Stimulated activated naive CD8-positive, alpha-beta T cell treated with anti-CD3 and anti-CD28 coated beads, Interleukin-15, Interleukin-2, amounts not matched to agents 100 ng/mL and 50 ng/mL, for 24 hours (primary cell): ENCODE results near the gene GPNMB.

ENCODE experiments used
- H3K27ac Mint-ChIP-seq: one replicate; pipeline ENCODE4 v1.8.0; 2021; ENCODE audit warnings: mild to moderate bottlenecking, mixed read lengths
- H3K27me3 Mint-ChIP-seq: one replicate; pipeline ENCODE4 v1.8.0; 2021; ENCODE audit warnings: mixed read lengths
- H3K36me3 Mint-ChIP-seq: one replicate; pipeline ENCODE4 v1.8.0; 2021; ENCODE audit warnings: low read depth, mixed read lengths
- H3K4me1 Mint-ChIP-seq: one replicate; pipeline ENCODE4 v1.8.0; 2021; ENCODE audit warnings: low read depth, mixed read lengths
- H3K4me3 Mint-ChIP-seq: one replicate; pipeline ENCODE4 v1.8.0; 2021; ENCODE audit warnings: mild to moderate bottlenecking, mixed read lengths
- H3K9me3 Mint-ChIP-seq: one replicate; pipeline ENCODE4 v1.8.0; 2021; ENCODE audit warnings: mixed read lengths

The GPNMB gene

DNA sequence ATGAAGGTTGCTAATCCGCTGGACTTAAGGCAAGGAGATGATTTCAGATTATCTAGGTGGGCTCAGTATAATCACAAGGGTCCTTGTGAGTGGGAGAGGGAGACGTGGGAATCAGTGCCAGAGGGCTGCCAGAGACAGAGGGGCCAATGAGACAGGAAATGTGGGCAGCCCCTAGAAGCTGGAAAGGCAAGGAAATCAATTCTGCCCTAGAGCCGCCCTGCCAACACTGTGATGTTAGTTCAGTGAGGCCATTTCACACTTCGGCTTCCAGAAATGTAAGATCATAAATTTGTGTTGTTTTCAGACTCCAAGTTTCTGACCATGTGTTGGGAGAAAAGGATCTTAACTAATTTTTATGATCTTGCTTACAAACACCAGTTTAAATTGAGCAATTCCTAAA lies 3.6 kb upstream of the GPNMB start:
- no peaks in the 10 kb centered on the region for H3K36me3 Mint-ChIP-seq
- H3K4me1 Mint-ChIP-seq = peaks cover 1% of the 10 kb centered on the region
- no peak overlapping the region for H3K4me3 Mint-ChIP-seq
- peaks cover 43% of the 10 kb centered on the region for H3K27me3 Mint-ChIP-seq
- H3K9me3 Mint-ChIP-seq = no peaks in the 10 kb centered on the region
- no peak overlapping the region for H3K27ac Mint-ChIP-seq

DNA sequence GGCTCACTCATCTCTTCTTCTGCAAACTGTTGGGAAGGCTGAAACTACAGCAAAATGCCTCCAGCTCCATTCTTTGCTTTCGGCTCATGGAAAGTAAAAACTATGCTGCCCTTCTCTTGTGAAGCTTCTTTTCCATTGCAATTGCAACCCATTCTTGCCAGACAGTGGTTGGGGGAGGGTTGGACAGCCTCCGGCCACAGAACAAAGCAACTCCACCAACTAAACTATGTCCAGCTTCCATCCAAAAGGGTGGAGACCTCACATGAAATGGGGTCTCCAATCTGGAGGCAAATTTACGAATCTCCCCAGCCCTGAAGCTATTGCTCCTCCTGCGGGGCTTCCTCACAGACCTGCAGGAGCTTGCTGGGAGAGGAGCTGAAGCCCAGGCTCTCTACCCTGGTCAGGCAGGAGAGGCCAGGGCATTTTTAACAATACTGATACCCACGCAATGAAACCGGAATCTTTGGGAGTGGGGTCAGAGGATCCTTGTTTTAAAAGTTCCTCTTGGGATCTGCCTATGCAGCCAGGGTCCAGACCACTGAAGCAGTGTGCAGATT lies 549 bp downstream of the GPNMB start:
- no peak overlapping the region for H3K4me3 Mint-ChIP-seq
- H3K9me3 Mint-ChIP-seq = peaks cover 11% of the 10 kb centered on the region
- peaks cover 77% of the 10 kb centered on the region for H3K27me3 Mint-ChIP-seq
- H3K4me1 Mint-ChIP-seq = peaks cover 4% of the 10 kb centered on the region
- H3K36me3 Mint-ChIP-seq = no peaks in the 10 kb centered on the region
- H3K27ac Mint-ChIP-seq = no peak overlapping the region

DNA sequence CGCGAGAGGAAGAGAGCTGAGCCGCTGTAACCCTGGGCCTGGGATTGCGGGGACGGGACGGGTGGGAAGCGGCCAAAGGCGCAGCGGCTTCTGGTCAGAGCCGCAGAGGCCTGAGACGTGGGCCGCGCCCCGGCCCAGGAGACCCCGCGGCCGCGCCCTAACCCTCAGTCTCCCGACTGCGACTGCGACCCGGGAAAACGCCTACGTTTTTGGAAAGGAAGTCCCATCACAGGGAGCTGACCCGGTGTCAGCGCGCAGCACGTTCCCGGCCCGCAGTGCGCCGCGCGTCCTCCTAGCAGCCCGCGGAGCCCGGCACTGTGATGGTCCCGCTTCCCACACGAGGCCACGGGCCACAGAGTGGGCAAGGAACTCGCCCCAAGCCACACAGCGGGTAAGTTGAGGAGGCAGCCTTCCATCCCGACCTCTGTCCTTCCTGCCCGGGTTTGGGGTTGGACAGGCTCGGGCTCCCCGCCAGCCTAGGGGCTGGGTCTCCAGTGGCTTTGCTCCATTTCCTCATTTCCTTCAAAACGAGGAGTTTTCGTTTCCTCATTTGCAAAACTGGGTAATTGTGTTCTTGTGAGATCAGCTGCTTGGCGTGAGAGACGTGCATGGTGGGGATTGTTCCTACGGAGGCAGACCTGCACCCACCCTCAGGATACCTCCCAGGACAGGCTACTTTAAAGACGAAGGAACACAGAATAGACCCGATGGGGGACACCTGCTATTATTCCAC lies 1.2 kb downstream of the GPNMB start:
- Mint-ChIP-seq H3K4me1 (peaks cover 4% of the 10 kb centered on the region), H3K4me3 (peak overlapping the region; percentile 56), H3K27ac (no peak overlapping the region), H3K36me3 (no peaks in the 10 kb centered on the region), H3K9me3 (peaks cover 17% of the 10 kb centered on the region), H3K27me3 (peaks cover 77% of the 10 kb centered on the region)

DNA sequence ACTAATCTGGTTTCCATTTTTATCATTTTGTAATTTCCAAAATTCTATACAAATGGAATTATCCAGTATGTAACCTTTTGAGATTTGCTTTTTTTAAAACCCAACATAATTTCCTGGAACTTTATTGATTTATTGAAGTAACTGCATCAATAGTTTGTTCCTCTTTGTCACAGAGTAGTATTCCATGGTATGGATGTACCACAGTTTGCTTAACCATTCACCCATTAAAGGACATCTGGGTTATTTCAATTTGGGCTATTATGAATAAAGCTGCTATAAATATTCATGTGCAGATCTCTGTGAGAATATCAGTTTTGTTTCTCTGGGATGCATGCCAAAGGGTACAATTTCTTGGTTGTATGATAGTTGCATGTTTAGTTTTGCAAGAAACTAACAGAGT lies 2.9 kb downstream of the GPNMB start:
- no peak overlapping the region for H3K4me3 Mint-ChIP-seq
- H3K27me3 Mint-ChIP-seq = peaks cover 74% of the 10 kb centered on the region
- H3K4me1 Mint-ChIP-seq = peaks cover 4% of the 10 kb centered on the region

DNA sequence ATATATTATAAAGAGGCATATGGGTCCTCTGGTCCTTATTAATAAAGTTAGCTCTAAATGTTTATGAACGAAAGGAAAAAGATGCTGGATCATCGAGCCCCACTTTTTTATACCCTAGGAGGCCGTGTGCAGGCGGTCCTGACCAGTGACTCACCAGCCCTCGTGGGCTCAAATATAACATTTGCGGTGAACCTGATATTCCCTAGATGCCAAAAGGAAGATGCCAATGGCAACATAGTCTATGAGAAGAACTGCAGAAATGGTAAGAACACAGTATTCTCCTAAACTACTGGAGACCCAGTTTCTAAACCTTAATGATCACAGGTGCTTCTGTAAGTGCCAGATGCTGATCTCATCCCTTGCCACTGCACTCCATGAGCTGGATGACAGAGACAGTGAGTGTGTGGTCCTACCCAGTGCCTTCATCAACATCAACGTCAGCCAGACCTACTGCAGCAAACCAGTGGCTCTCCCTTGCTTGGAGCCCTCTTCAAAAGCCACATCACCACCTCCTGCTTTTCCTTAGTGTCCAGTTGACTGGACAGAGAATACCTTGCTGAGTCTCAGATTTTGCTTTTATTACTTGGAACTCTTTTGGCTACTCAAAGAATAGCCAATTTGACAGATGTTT lies 7.6 kb downstream of the GPNMB start:
- no peaks in the 10 kb centered on the region for H3K36me3 Mint-ChIP-seq
- H3K27me3 Mint-ChIP-seq = peaks cover 73% of the 10 kb centered on the region
- H3K4me3 Mint-ChIP-seq = no peak overlapping the region
- H3K27ac Mint-ChIP-seq = no peak overlapping the region
- H3K9me3 Mint-ChIP-seq = peaks cover 17% of the 10 kb centered on the region
- no peaks in the 10 kb centered on the region for H3K4me1 Mint-ChIP-seq

More for the DNA sequence above, 2.9 kb downstream of the GPNMB start:
- Mint-ChIP-seq H3K9me3 (peaks cover 17% of the 10 kb centered on the region), H3K36me3 (no peaks in the 10 kb centered on the region), H3K27ac (no peak overlapping the region)

DNA sequence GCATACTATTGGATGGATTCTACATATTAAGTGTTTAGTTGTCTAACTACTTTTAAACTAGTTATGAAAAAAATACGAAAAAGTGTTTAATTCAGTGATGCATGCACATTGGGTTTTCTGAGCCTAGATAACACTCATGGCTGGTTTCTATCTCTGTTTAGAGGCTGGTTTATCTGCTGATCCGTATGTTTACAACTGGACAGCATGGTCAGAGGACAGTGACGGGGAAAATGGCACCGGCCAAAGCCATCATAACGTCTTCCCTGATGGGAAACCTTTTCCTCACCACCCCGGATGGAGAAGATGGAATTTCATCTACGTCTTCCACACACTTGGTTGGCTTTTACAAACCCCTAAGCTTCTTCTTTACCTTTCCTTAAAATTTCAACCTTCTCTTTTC lies 10.2 kb downstream of the GPNMB start:
- H3K36me3 Mint-ChIP-seq = no peaks in the 10 kb centered on the region
- H3K27me3 Mint-ChIP-seq = peaks cover 48% of the 10 kb centered on the region
- H3K4me3 Mint-ChIP-seq = no peak overlapping the region
- no peaks in the 10 kb centered on the region for H3K4me1 Mint-ChIP-seq
- no peak overlapping the region for H3K27ac Mint-ChIP-seq
- H3K9me3 Mint-ChIP-seq = peaks cover 10% of the 10 kb centered on the region

DNA sequence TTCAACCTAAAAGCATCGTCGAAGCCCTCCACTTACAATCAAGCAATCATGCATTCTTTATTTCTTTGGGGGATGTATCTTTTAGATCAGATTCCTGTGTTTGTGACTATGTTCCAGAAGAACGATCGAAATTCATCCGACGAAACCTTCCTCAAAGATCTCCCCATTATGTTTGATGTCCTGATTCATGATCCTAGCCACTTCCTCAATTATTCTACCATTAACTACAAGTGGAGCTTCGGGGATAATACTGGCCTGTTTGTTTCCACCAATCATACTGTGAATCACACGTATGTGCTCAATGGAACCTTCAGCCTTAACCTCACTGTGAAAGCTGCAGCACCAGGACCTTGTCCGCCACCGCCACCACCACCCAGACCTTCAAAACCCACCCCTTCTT lies 13.8 kb downstream of the GPNMB start:
- Mint-ChIP-seq H3K27ac (no peak overlapping the region), H3K9me3 (no peaks in the 10 kb centered on the region)

DNA sequence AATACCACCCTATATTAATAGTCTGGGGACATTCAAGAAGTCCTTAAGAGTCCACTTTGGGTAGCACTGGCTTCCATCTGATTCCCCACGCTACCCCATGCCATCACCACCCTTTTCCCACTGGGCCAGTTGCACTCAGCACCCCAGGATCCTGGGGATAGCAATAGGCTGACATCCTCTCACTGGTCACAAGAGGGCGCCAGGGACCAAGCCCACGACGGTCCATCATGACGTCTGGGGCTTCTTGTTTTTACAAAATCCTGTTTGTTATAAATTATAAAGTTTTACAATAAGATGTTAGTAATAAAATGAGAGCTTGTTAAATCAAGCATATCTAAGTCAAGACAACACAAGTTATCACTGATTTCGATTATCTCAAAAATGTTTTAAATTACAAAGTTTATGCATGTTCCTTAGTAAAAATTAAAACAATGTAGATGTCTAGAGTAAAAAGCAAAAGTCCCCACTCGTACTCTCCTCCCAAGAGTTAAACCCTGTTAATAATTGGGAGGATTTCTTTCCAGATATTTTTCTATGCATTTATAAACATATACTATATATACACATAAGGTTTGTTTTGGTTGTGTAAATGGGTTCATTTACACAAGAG lies 15.4 kb downstream of the GPNMB start:
- no peaks in the 10 kb centered on the region for H3K4me1 Mint-ChIP-seq
- no peaks in the 10 kb centered on the region for H3K36me3 Mint-ChIP-seq
- H3K9me3 Mint-ChIP-seq = no peaks in the 10 kb centered on the region
- H3K4me3 Mint-ChIP-seq = no peak overlapping the region
- H3K27ac Mint-ChIP-seq = no peak overlapping the region
- H3K27me3 Mint-ChIP-seq = peaks cover 12% of the 10 kb centered on the region

More for the DNA sequence above, 13.8 kb downstream of the GPNMB start:
- Mint-ChIP-seq H3K4me1 (no peaks in the 10 kb centered on the region), H3K36me3 (no peaks in the 10 kb centered on the region), H3K4me3 (no peak overlapping the region), H3K27me3 (peaks cover 23% of the 10 kb centered on the region)

DNA sequence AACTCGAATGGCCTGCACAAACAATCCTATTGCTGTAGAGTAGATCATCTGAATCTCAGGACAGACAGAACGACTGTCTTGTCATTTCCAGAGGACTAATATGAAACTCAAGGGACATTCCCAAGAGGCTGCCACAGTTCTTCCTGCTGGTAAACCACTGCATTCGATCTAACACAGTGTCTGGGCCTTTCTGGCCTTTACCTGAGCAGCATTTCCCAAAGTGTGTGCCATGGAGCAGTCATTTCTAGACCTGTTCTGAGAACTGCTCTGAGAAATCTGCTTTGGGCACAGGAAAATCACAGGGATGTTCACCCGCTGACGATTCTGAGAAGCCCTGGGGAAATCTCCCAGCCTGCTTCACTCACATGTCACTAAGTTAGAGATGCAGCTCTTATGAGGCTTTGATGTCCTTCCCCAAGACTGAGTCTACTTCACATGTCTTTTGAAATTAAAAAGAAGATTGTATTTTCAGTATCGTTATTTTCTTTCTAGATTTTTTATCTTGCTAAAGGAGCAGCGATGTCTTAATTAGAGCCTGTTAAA lies 18.4 kb downstream of the GPNMB start:
- no peaks in the 10 kb centered on the region for H3K9me3 Mint-ChIP-seq

DNA sequence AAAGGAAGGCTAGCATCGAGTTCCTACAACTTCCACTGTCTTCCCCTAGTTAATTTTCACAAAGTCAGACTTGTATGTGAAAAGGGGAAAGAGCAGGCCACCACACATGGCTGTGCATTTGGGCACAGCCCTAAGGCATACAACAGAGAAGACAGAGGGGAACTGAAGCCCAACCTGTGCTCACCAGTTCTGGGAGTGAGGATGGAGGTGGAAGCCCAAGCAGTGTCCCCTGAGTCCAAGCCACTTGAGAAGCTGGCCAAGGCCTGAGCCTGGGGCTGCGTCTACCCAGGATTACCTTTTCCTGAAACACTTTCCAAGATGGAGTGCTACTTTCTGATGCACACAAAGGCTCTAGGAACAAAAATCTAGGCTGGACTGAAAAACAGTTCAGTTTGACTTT lies 20.3 kb downstream of the GPNMB start:
- H3K9me3 Mint-ChIP-seq = no peaks in the 10 kb centered on the region
- H3K4me1 Mint-ChIP-seq = no peaks in the 10 kb centered on the region
- no peaks in the 10 kb centered on the region for H3K27me3 Mint-ChIP-seq
- no peaks in the 10 kb centered on the region for H3K36me3 Mint-ChIP-seq
- no peak overlapping the region for H3K27ac Mint-ChIP-seq
- no peak overlapping the region for H3K4me3 Mint-ChIP-seq

More for the DNA sequence above, 18.4 kb downstream of the GPNMB start:
- no peaks in the 10 kb centered on the region for H3K27me3 Mint-ChIP-seq
- H3K4me3 Mint-ChIP-seq = no peak overlapping the region
- no peaks in the 10 kb centered on the region for H3K4me1 Mint-ChIP-seq
- H3K36me3 Mint-ChIP-seq = no peaks in the 10 kb centered on the region
- H3K27ac Mint-ChIP-seq = no peak overlapping the region

DNA sequence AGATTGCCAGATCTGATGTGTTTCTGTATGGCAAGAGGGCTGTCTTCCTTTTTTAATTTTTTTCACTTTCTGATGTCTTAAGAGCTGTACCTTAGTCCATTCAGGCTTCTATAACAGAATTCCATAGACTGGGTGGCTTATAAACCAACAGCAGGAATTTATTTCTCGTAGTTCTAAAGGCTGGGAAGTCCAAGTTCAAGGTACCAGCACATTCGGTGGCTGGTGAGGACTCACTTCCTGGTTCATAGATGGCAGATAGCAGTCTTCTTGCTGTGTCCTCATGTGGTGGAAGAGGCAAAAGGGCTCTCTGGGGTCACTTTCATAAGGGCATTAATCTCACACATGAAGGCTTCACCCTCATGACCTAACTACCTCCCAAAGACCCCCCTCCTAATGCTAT lies 20.8 kb downstream of the GPNMB start:
- no peak overlapping the region for H3K4me3 Mint-ChIP-seq
- H3K4me1 Mint-ChIP-seq = no peaks in the 10 kb centered on the region
- H3K9me3 Mint-ChIP-seq = no peaks in the 10 kb centered on the region
- H3K27me3 Mint-ChIP-seq = peaks cover 3% of the 10 kb centered on the region
- H3K27ac Mint-ChIP-seq = no peak overlapping the region
- H3K36me3 Mint-ChIP-seq = no peaks in the 10 kb centered on the region

DNA sequence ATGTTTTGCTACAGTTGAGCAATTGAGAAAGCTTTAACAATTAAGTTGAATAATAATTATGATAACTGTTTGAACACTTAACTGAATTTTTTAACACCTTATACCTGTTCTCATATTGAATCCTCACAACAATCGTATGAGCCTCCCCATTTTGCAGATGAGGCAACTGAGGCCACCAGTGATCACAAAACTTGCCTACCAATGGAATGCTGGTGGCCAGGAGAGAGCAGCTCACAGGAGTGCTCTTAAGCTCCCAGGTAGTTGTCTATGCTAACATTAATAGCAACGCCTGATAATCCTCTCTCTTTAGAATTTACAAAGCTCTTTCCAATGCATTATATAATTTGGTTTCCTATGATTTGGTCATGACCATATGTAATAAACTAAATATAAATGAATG lies 21.6 kb downstream of the GPNMB start:
- no peaks in the 10 kb centered on the region for H3K36me3 Mint-ChIP-seq
- peaks cover 4% of the 10 kb centered on the region for H3K4me1 Mint-ChIP-seq
- peaks cover 5% of the 10 kb centered on the region for H3K27me3 Mint-ChIP-seq
- no peak overlapping the region for H3K27ac Mint-ChIP-seq
- H3K4me3 Mint-ChIP-seq = no peak overlapping the region
- H3K9me3 Mint-ChIP-seq = no peaks in the 10 kb centered on the region

DNA sequence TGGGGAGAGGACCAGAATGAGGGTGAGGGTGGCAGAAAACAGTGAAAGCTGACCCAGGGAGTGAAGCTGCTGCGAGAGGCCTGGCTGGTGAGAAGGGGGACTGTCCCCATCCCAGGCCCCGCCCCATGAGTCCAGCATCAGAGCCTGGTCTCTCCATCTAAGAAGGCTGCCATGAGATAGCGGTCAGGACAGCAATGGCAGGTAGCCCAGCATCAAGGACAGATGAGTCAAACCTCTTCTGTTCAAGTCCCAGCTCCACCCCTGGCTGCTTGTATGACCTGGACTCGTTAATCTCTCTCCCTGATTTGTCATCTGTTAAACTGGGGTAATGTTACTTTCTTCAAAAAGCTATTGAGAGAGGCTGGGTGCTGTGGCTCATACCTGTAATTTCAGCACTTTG lies 22.2 kb downstream of the GPNMB start:
- Mint-ChIP-seq H3K4me3 (no peak overlapping the region), H3K27ac (no peak overlapping the region), H3K4me1 (peaks cover 10% of the 10 kb centered on the region), H3K27me3 (peaks cover 5% of the 10 kb centered on the region), H3K9me3 (no peaks in the 10 kb centered on the region), H3K36me3 (no peaks in the 10 kb centered on the region)

DNA sequence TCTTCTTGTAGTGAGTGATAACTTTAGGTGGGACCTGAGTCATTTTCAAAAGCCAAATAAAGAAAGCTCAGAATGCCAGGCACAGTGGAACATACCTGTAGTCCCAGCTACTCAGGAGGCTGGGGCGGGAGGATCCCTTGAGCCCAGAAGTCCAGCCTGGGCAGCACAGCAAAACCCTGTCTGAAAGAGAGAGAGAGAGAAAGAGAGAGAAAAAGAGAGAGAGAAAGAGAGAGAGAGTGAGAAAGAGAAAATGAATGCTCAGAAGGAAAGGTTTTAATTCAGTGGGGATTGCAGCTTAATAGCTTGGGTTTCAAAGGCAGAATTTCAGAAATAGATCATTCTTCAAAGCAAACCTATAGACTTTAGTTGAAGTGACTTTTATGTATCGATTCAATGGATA lies 25.7 kb downstream of the GPNMB start:
- Mint-ChIP-seq H3K4me3 (no peak overlapping the region), H3K27ac (no peak overlapping the region), H3K9me3 (no peaks in the 10 kb centered on the region), H3K27me3 (peaks cover 5% of the 10 kb centered on the region), H3K36me3 (no peaks in the 10 kb centered on the region), H3K4me1 (peaks cover 10% of the 10 kb centered on the region)

DNA sequence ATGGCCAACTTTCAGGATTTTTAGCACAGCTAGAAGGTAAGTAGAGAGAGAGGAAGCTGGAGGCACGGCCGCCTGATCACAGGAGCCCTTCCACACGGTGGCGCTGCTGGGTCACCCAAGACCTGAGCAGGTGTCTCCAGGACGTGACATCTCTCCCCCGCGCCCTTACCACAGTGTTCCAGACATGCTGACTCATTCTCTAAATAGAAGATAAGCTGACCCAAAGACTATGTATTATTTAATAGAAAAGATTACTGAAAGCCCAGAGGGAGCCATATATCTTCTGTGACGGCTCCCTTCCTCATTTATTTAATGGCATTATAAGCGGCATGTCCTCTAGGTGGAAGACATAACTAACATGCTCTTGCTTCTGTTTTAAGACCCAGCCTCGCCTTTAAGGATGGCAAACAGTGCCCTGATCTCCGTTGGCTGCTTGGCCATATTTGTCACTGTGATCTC lies 26.6 kb downstream of the GPNMB start:
- H3K27me3 Mint-ChIP-seq = peaks cover 5% of the 10 kb centered on the region
- H3K4me1 Mint-ChIP-seq = peaks cover 10% of the 10 kb centered on the region
- peak overlapping the region; percentile 62 for H3K4me3 Mint-ChIP-seq
- H3K36me3 Mint-ChIP-seq = no peaks in the 10 kb centered on the region
- no peaks in the 10 kb centered on the region for H3K9me3 Mint-ChIP-seq
- H3K27ac Mint-ChIP-seq = peak overlapping the region; percentile 3
